Cardiac ventricle fibroblast (primary cell): ENCODE measurements around the gene CHCHD6. TPM values are rescaled to one million over a fixed set of nuclear protein-coding genes. Genes with fewer than 3 reads are reported as not detected.

Source experiments
- total RNA-seq: library from RNA; depleted of rRNA; stranded (reverse); fragments of >200 nt; gene quantifications from 2 replicates; pipeline ENCODE4 v1.2.3, GENCODE V29; 2015

The CHCHD6 gene, protein sequence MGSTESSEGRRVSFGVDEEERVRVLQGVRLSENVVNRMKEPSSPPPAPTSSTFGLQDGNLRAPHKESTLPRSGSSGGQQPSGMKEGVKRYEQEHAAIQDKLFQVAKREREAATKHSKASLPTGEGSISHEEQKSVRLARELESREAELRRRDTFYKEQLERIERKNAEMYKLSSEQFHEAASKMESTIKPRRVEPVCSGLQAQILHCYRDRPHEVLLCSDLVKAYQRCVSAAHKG
- 6.0 and 9.4 TPM in 2 replicates for total RNA-seq

DNA sequence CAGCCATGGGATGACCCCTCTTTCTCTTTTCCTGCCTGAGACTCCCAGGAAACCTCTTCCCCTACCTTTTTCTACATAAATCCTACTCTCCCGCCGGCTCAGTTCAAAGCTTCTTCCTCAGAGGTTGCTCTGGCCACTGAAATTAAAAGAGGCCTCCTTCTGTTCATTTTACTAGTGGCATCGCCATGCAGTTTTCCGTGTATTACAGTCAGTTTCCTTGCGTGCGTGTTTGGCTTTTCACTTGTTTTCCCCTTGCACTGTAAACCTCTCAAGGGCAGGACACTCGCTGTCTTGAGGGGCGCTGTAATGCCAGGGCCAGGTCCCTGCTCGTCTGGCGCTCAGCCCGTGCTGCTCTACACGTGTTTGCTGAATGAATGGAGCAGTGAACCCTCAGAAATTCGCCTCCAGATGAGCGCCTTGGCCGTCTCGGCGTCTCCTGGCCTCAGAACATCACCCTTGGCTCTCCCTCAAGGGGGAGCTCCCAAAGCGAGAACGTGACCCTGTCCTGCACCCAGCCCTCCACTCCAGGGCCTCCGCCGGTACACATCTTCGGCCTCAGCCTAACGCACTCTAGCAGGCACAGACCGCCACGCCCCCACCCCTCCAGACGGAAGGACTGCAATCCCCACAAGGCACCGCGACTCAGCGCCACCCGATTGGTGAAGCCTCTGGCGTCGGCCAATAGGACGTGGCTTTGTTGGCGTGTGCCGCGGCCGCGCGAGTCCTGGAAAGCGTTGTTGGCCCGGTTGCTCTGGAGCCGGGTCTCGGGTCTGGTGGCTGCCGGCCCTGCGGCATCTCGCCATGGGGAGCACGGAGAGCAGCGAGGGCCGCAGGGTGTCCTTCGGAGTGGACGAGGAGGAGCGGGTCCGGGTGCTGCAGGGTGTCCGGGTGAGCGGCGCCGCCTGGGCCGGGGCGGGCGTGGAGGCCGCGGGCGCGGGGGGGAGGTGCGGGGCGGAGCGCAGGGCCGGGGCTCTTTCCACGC lies at the start of gene CHCHD6:
CHCHD6 (plus strand) TSS at position 729 of the 982 bp plus-strand sequence; CDS start at position 802, 73 bp downstream.

DNA sequence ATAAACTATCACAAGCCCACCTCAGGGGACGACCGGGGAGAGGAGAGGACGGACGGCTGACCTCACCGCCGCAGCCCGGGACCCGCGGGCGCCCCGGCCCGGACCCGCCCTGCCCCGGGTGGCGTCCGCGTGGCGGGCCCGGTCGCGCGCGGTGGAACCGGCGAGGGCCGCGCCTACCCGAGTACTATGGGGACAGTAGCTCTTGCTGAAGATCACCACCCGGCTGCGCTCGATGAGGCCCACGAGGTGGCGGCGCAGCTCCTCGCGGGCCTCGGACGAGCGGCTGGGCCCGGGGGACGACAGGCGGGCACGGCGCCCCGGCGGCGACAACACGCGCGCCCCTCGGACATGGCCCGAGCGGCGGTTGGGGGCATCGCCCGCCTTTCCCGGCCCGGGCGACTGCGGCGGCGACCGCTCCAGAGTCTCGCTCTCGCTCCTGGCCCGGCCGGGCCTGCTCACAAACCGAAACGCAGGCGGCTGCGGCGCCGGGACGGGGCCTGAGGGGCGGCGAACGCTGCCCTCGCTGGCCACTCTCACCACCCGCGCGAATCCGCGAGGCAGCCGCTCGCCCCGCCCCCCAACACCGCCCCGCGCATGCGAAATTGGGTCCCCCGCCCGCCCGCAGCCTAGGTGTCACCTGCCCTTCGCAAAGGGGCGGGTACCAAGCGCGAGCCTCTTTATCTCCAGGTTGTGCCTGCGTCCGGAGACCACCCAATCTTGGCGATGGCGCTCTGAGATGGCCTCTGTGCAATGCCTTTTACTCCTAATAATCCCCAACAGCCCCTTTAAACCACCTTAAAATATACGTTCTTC lies 49.3 kb upstream of the CHCHD6 start, which contains the start of gene TXNRD3:
TXNRD3 (minus strand) TSS at position 554 of the 813 bp plus-strand sequence.

DNA sequence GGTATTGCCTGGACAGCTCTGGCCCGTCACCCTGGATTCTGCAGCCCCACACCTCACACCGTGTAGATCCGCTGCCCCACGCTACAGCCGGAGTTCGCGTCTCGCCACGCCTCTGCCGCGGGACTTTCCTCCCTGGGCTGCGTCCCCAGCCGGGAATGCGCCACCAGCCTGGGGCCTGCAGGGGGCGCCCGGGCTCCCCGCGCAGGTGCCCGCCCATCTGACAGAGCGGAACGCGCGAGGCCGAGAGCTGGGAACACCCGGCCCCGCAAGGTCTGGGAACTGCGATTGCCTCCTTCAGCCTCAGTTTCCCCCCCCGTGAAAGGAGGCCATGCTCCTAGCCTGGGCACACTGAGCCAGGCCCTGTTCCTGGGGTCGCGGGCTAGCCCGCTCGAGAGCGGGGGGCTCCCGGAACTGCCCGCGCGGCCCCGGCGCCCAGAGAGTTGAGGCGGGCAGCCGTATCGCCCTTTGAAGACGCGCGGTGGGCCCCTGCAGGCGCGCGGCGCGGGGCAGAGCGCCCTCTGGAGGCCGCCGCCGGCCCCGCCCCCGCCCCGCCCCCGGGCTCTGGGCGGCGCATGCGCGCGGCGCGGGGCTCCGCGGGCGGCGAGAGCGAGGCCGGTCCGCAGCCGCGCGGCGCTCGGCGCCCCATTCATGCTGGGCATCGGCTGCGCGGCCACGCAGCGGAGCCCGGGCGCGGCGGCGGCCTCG lies 278.6 kb downstream of the CHCHD6 start, which contains the start of gene PLXNA1:
PLXNA1 (plus strand) TSS at position 645 of the 705 bp plus-strand sequence. CDS start 5,479 bp downstream, outside the sequence.

Other genes with a start within 250 kb of the CHCHD6 start
- 15.4 and 17.8 TPM in 2 replicates for gene ZXDC, start 228.3 kb upstream of the CHCHD6 start, total RNA-seq
- not detected in 2 replicates for gene UROC1, start 186.5 kb upstream of the CHCHD6 start, total RNA-seq
- not detected in 2 replicates for gene CHST13, start 180.1 kb upstream of the CHCHD6 start, total RNA-seq
- gene C3orf22, start 145.3 kb upstream of the CHCHD6 start, total RNA-seq: not detected in 2 replicates
- gene TXNRD3, start 49.1 kb upstream of the CHCHD6 start, total RNA-seq: 9.4 and 16.7 TPM in 2 replicates